Measurements from ENCODE around the gene RTP5. TPM values are rescaled to one million over a fixed set of nuclear protein-coding genes. Genes with fewer than 3 reads are reported as not detected.

The RTP5 gene
- total and polyA plus RNA-seq, 10 donors: 0.34 to 2.2 (median 0.86) TPM

- peak overlapping the region; percentile 37 to 82 (median 66) for H3K27ac ChIP-seq
- H3K4me1 ChIP-seq: peaks cover 13 to 36% (median 26%) of the 10 kb centered on the region in 6 donors
- DNase-seq: peak; percentile 86
- 10 to 45% (median 14%) methylated on average over 22 to 29 of the region's 29 CpGs for WGBS, 5 donors
- H3K9me3 ChIP-seq: no peaks in the 10 kb centered on the region
- peaks cover 0 to 21% (median 0%) of the 10 kb centered on the region in 7 donors for H3K27me3 ChIP-seq (replicated peaks in 1 of 7)
- peak overlapping the region in 7 of 8 donors; percentile 13 to 68 (median 28) for H3K4me3 ChIP-seq
- intact Hi-C loops (cut with DNase I; ENCODE audit: low total_unique reads): no loop called here
- no peaks in the 10 kb centered on the region for H3K36me3 ChIP-seq
- TF ChIP-seq POLR2AphosphoS5 (IDR thresholded peaks at IDR 0.05) (peak; percentile 68 to 77 (median 74)), POLR2A (IDR thresholded peaks at IDR 0.05) (no peak)
These were observed 26.8 kb upstream of the RTP5 start for GRCh38 chr2:241842620-241843211.

GRCh38 chr2:241843321-241844065, 26.0 kb upstream of the RTP5 start:
- Histone ChIP-seq H3K4me3 (peak overlapping the region in 7 of 8 donors; percentile 13 to 68 (median 28)), H3K27me3 (replicated peaks in 1 of 7) (peaks cover 0 to 21% (median 0%) of the 10 kb centered on the region in 7 donors), H3K27ac (peak overlapping the region in 7 of 8 donors; percentile 39 to 82 (median 68)), H3K9me3 (no peaks in the 10 kb centered on the region), H3K4me1 (peaks cover 13 to 36% (median 26%) of the 10 kb centered on the region in 6 donors), H3K36me3 (no peaks in the 10 kb centered on the region)
- 35 to 67% (median 54%) methylated on average over 13 to 52 of the region's 52 CpGs for WGBS, 5 donors
- peak; percentile 77 for DNase-seq
- no peak for TF ChIP-seq POLR2A (IDR thresholded peaks at IDR 0.05)
- no peak for TF ChIP-seq CTCF (IDR thresholded peaks at IDR 0.05 in 8 of 11, conservative IDR thresholded peaks at IDR 0.05 in 3 of 11)
- no peak for TF ChIP-seq POLR2AphosphoS5 (IDR thresholded peaks at IDR 0.05)
- intact Hi-C loops (cut with DNase I; ENCODE audit: low total_unique reads): no loop called here

- DNase-seq: peak; percentile 90
- intact Hi-C loops (cut with DNase I; ENCODE audit: low total_unique reads): no loop called here
- Histone ChIP-seq H3K9me3 (no peaks in the 10 kb centered on the region), H3K36me3 (no peaks in the 10 kb centered on the region), H3K27me3 (replicated peaks in 1 of 7) (peaks cover 0 to 24% (median 0%) of the 10 kb centered on the region in 7 donors), H3K27ac (peak overlapping the region in 7 of 8 donors; percentile 25 to 82 (median 68)), H3K4me1 (peaks cover 13 to 36% (median 26%) of the 10 kb centered on the region in 6 donors), H3K4me3 (peak overlapping the region in 7 of 8 donors; percentile 22 to 68 (median 26))
- TF ChIP-seq POLR2A (IDR thresholded peaks at IDR 0.05): no peak
- TF ChIP-seq POLR2AphosphoS5 (IDR thresholded peaks at IDR 0.05): peak; percentile 46 to 73 (median 72)
- peak in 3 of 11 experiments; percentile 12 to 20 (median 17) for TF ChIP-seq CTCF (IDR thresholded peaks at IDR 0.05 in 8 of 11, conservative IDR thresholded peaks at IDR 0.05 in 3 of 11)
- WGBS, 5 donors: 4 to 9% (median 7%) methylated on average over 30 to 65 of the region's 65 CpGs
These were observed 25.3 kb upstream of the RTP5 start for GRCh38 chr2:241844066-241844728.

- peaks cover 13 to 36% (median 26%) of the 10 kb centered on the region in 6 donors for H3K4me1 ChIP-seq
- H3K4me3 ChIP-seq: peak overlapping the region in 5 of 8 donors; percentile 23 to 68 (median 40)
- H3K27ac ChIP-seq: peak overlapping the region in 3 of 8 donors; percentile 68 to 82 (median 81)
- TF ChIP-seq POLR2A (IDR thresholded peaks at IDR 0.05) (no peak), POLR2AphosphoS5 (IDR thresholded peaks at IDR 0.05) (no peak), CTCF (IDR thresholded peaks at IDR 0.05 in 8 of 11, conservative IDR thresholded peaks at IDR 0.05 in 3 of 11) (no peak)
- no peaks in the 10 kb centered on the region for H3K36me3 ChIP-seq
- peaks cover 0 to 31% (median 0%) of the 10 kb centered on the region in 7 donors for H3K27me3 ChIP-seq (replicated peaks in 1 of 7)
- DNase-seq: peak; percentile 71
- 85 to 91% (median 88%) methylated on average over 35 to 37 of the region's 37 CpGs for WGBS, 5 donors
- no peaks in the 10 kb centered on the region for H3K9me3 ChIP-seq
- intact Hi-C loops (cut with DNase I; ENCODE audit: low total_unique reads): no loop called here
These were observed 24.5 kb upstream of the RTP5 start for GRCh38 chr2:241844831-241845578.
